ENCODE data around the gene DCANP1.
A peak's percentile ranks its signal among the peaks of the same experiment; 100 is the strongest.

The DCANP1 gene

GRCh38 chr5:135439231-135440205, 7.6 kb downstream of the DCANP1 start:
- no peak for DNase-seq

- no peak for DNase-seq
These were observed 8.4 kb downstream of the DCANP1 start for GRCh38 chr5:135438636-135439221.

- DNase-seq: no peak
These were observed 9.2 kb downstream of the DCANP1 start for GRCh38 chr5:135437796-135438560.

GRCh38 chr5:135437422-135437795, 9.7 kb downstream of the DCANP1 start:
- DNase-seq: no peak

GRCh38 chr5:135436951-135437418, 10.2 kb downstream of the DCANP1 start:
- no peak for DNase-seq

GRCh38 chr5:135435467-135436330, 11.4 kb downstream of the DCANP1 start:
- DNase-seq: no peak

GRCh38 chr5:135434591-135435466, 12.3 kb downstream of the DCANP1 start:
- DNase-seq: no peak

GRCh38 chr5:135433681-135434426, 13.3 kb downstream of the DCANP1 start:
- DNase-seq: no peak

GRCh38 chr5:135432113-135432512, 15.0 kb downstream of the DCANP1 start:
- DNase-seq: no peak

- no peak for DNase-seq
These were observed 17.1 kb downstream of the DCANP1 start for GRCh38 chr5:135430135-135430437.

GRCh38 chr5:135429301-135430134, 17.6 kb downstream of the DCANP1 start:
- no peak for DNase-seq

GRCh38 chr5:135428586-135428985, 18.6 kb downstream of the DCANP1 start:
- DNase-seq: no peak

- peak; percentile 63 for DNase-seq
These were observed 20.8 kb downstream of the DCANP1 start for GRCh38 chr5:135426102-135427082.

- no peak for DNase-seq
These were observed 21.5 kb downstream of the DCANP1 start for GRCh38 chr5:135425641-135426040.

- DNase-seq: no peak
These were observed 23.3 kb downstream of the DCANP1 start for GRCh38 chr5:135423846-135424168.

GRCh38 chr5:135423146-135423845, 23.9 kb downstream of the DCANP1 start:
- no peak for DNase-seq

GRCh38 chr5:135422419-135422818, 24.7 kb downstream of the DCANP1 start:
- no peak for DNase-seq

GRCh38 chr5:135417083-135417482, 30.1 kb downstream of the DCANP1 start:
- no peak for DNase-seq

All from activated CD4-positive, alpha-beta T cell treated with anti-CD3 and anti-CD28 coated beads, Interleukin-2, amount 50 U/mL, for 16 hours (primary cell).